HG03066 (cell line): Measurements from ENCODE around the gene KLHL20.
"Not testable (repeated sequence)": the region's sequence is repeated elsewhere in the genome, so short reads cannot be mapped to it uniquely, and the experiment has no call there.

Experiments used
- ATAC-seq: cut with Tn5 transposase; IDR thresholded peaks from one replicate; pipeline ENCODE4 v1.9.1; 2021; ENCODE audit warnings: low read depth; ENCODE audit not compliant: unreplicated experiment

Gene KLHL20

DNA sequence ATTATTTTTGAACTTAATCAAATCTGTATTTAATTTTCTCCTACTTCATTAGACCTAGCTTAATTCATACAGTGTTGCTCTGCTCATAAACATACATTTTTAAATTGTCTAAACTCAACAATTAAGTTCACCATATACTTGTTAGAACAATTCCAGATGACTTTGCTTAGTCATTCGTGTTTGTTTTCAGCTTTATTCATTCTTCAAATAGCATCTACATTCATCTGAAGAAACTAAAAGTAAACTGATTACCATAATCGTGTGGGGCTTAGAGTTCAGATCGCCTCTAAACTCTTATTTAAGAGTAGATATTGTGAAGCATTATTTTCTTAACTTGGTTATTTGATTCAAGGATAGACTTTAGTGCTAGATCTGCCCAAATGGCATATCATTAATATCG is 34.4 kb downstream of the KLHL20 start:
- ATAC-seq = no peak

DNA sequence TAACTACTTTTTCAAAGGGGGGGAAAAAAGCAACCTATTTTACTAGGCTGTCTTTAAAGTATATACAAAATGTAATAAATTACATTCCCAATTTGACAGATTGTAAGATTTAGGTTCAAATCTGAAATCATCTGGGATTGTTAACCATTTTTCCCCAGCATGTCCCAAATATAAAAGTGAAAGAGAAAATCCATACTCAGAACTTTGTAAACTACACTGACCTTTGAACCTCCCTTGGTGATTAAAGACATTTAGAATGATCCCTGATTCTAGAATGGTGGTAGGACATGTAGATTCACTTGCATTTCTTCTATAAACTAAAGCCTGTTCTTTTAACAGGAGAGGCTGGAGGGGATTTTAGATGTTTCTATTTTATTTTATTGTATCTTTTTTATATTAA is 39.0 kb downstream of the KLHL20 start:
- no peak for ATAC-seq

DNA sequence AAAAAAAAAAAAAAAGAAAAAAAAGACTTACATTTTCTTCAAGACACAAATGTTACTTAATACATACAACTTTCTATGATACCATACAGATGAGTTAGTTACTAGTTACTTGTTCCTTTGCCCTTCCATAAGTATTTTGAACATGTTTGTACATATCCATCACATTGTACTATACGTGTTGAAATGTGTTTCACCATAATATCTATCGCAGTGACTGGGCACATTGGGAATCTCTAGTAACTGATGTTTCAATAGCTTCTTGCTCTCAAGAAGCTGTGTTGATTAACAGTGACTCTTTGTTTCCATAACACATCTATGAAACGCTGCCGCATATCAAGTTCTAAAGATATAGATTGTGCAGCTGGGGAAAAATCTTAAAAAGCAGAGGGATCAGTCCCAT is 42.9 kb downstream of the KLHL20 start:
- no peak for ATAC-seq

DNA sequence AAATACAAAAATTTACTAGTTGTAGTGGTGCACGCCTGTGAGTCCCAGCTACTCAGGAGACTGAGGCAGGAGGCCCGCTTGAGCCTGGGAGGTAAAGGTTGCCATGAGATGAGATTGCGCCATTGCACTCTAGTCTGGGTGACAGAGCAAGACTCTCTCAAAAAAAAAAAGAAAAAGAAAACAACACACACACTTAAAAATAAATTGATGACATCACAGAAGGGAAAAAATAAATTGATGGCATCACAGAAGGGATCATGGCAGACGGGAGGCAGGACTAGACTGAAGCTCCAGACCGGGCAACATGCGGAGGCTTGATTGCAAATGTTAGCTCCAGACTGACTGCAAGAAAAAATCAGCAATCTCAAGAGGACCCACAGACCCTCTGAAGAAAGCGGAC is 43.3 kb downstream of the KLHL20 start:
- no peak for ATAC-seq

DNA sequence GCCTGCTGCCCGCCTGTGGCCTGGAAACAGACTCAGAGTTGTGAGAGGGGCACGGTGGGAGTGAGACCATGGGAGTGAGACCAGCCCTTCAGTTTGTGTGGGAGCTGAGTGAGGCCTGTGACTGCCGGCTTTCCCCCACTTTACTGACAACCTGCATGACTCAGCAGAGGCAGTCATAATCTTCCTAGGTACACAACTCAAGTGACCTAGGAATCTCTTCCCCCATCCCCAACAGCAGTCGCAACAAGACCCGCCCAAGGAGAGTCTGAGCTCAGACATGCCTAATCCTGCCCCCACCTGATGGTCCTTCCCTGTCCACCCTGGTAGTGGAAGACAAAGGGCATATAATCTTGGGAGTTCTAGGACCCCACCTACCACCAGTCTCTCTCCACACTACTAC is 44.2 kb downstream of the KLHL20 start:
- ATAC-seq = no peak

DNA sequence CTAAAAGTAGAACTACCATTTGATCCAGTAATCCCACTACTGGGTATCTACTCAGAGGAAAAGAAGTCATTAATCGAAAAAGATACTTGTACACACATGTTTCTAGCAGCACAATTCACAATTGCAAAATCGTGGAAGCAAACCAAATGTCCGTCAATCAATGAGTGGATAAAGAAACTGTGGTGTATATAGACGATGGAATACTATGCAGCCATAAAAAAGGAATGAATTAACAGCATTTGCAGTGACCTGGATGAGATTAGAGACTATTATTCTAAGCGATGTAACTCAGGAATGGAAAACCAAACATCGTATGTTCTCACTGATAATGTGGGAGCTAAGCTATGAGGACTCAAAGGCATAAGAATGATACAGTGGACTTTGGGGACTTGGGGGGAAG is 49.5 kb downstream of the KLHL20 start:
- ATAC-seq = not testable (repeated sequence)

DNA sequence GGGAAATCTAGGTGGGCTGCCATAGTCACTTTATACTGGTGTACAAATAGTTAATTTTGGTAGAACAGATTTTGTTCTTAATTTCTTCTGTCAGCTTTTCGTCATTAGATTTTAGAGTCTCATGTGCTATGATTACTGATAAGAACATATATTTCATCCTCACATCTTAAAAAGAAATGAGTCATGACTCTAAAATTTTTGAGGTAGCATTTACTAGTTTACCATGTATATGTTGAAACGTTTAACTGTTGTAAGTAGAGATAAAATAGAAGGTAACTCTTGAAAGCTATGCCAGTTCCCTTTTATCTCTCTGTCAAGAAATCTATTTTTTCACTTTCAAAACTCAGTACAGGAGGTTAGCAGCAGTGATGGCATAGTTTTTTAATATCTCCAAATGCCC is 53.4 kb downstream of the KLHL20 start:
- no peak for ATAC-seq

DNA sequence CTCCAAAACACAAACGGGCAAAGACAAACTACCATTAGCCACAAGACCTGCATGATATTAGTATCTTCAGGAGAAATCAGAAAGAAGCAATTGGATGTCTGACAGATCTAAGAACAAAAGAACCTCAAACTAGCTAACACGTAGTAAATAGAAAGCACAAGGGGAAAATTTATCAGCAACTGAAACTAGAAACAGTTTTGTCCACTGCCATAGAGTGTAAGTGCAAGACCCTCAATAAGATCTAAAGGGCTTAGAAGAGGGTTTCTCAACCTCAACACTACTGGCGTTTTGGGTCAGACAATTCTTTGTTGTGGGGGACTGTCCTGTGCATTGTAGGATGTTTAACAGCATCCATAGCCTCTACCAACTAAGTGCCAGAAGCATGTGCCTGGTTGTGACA is 54.0 kb downstream of the KLHL20 start:
- ATAC-seq = no peak

DNA sequence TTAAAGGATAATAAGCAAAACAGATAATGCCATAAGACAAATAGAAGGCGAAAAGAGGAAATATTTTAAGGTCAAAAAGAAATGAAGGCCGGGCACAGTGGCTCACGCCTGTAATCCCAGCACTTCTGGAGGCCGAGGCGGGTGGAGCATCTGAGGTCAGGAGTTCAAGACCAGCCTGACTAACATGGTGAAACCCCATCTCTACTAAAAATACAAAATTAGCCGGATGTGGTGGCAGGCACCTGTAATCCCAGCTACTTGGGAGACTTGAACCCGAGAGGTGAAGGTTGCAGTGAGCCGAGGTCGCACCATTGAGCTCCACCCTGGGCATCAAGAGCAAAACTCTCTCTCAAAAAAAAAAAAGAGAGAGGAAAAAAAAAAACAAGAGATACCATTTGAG is 55.5 kb downstream of the KLHL20 start:
- ATAC-seq = not testable (repeated sequence)

DNA sequence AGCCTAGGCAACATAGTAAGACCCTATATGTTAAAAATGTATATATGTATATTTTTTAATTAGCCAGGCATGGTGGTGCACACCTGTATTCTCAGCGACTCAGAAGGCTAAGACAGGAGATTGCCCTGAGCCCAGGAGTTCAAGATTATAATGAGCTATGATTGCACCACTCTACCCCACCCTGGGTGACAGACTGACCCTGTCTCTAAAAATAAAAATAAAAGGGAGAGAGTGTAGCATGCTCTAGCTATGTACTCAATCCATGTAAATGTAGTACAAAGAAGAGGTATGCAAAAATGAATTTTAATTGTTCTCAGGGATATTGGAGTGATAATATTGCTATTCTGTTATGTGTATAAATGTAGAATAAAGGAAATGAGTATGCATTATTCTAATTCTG is 56.8 kb downstream of the KLHL20 start:
- ATAC-seq = no peak

DNA sequence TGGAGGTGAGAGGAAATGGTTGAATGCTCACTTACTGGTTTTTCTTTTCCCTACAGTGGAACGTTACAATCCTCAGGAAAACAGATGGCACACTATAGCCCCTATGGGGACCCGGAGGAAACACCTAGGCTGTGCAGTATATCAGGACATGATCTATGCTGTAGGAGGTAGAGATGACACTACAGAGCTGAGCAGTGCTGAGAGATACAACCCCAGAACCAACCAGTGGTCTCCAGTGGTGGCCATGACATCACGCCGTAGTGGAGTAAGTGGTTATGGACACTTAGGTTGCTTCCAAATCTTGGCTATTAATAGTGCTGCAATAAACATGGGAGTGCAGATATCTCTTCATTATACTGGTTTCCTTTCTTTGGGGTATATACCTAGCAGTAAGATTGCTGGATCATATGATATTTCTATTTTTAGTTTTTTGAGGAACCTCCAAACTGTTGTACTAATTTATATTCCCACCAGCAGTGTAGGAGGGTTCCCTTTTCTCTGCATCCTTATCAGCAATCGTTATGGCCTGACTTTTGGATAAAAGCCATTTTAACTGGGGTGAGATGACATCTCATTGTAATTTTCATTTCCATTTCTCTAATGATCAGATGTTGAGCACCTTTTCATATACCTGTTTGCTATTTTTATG is 60.9 kb downstream of the KLHL20 start:
- ATAC-seq = no peak

DNA sequence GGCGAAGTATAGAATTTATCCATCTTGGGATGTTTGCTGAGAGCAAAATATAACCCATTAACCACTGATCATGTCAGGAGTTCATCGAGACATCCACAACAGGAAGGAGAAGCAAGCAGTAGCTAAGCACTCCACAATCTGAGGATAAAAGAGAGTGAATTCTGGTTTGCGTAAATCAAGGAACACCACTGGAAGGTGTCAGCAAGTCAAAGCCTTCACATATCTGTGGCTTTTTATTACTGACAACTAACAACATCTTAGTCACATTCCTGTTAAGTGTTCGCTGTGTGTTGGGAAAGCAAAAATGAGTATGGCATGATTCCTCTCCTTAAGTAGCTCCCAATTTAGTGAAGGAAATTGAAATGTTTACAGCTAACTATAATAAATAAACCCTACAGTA is 65.2 kb downstream of the KLHL20 start:
- ATAC-seq = no peak

DNA sequence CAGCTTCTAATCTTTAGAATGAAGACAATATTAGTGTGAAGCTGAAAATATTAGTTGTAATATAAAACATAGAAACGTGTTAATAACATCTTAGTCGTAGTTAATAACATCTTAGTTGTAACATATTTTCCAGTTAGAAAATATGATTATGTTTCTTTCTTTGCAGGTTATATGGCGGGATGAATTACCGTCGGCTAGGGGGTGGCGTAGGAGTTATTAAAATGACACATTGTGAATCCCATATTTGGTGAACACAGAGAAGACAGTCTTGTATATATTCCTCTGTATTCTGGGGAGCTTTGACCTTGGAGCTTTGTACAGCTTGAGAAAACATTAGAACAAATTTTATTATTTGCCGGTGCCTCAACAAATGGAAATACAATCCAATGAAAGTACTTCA is 70.2 kb downstream of the KLHL20 start:
- ATAC-seq = no peak

DNA sequence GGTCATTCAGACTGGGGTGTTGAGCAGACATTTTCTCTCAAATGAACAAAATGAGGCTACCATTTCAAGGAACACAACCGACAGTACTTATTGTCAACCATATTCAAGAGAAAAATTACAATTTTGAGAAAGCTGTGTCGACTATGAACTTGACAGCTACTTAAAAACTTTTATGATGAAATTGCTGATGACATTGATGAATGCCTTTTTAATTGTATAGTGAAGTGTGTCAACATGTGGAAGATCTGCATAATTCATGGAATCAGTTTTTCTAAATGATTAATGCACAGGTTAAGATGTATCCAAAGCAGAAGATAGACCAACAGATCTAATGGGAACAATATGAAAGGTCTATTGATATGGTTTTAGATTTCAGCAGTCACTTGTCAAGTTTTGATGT is 75.1 kb downstream of the KLHL20 start:
- ATAC-seq = no peak

DNA sequence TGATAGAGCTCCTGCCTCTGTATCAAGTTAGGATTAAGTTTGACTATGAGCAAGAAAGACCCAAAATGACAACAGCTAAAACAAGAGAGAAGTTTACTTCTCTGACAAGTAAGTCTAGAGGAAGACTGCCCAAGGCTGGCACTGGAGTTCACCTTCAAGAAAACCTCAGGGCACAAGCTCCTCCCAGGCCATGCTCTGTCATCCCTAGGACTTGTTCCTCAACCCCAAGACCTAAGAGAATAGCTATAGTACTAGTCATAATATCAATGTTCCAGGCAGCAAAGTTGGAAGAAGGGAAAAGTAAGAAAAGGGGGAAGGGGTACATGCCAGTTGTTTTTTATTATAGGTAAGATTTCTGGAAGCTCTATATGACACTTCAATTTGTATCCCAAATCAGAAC is 83.3 kb downstream of the KLHL20 start:
- no peak for ATAC-seq

DNA sequence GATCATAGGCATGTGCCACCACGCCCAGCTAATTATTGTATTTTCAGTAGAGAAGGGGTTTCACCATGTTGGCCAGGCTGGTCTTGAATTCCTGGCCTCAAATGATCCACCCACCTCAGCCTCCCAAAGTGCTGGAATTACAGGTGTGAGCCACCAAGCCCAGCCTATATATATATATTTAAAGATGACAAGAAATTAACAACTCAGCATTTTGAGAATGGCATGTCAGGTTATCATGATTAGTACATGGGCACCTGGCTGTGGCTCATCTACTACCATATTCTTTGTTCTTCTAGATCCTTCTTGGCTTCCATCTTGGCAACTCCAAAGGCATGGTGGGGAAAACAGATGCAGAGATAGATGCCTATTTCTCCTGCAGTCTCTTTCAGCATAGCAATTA is 85.2 kb downstream of the KLHL20 start:
- ATAC-seq = not testable (repeated sequence)

DNA sequence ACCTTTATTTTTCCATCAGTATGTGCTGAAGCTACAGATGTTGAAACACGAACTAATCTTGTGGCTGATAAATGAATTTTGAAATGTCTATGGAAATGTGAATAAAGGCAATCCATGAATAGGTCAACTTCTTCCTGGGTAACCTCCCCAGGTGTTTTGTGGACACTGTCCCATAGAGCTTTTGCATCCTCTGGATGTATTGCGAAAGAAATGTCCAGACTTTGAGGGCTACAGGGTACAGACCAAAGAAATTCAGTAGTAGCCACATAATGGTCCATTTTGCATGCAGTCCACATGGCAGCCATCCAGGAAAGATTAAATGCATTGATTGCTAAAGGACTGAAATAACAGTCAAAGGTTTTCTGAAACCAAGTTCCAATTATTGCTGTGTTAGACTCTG is 88.2 kb downstream of the KLHL20 start:
- ATAC-seq = no peak

DNA sequence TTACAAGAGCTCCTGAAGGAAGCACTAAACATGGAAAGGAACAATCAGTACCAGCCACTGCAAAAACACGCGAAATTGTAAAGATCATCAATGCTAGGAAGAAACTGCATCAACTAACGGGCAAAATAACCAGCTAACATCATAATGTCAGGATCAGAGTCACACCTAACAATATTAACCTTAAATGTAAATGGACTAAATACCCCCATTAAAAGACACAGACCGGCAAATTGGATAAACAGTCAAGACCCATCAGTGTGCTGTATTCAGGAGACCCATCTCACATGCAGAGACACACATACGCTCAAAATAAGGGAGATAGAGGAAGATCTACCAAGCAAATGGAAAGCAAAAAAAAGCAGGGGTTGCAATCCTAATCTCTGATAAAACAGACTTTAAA is 98.9 kb downstream of the KLHL20 start:
- not testable (repeated sequence) for ATAC-seq

DNA sequence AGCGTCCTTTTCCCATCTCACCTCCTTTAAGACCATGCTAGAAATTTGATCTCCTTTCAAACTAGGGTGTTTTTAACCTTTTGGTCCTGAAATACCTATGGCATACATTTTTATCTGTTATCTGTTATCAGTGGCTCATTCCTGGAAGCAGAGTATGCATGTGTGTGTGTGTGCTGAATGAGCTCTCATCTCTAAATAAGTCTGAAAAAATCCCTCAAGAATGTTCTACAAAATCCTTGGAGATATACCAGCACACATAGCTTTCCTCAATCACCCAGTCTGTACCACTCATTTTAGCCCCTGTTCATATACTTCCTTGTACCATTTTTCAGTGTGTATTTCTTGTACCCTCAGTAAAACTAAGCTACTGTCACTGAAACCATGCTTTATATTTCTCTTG is 103.7 kb downstream of the KLHL20 start:
- ATAC-seq = no peak

DNA sequence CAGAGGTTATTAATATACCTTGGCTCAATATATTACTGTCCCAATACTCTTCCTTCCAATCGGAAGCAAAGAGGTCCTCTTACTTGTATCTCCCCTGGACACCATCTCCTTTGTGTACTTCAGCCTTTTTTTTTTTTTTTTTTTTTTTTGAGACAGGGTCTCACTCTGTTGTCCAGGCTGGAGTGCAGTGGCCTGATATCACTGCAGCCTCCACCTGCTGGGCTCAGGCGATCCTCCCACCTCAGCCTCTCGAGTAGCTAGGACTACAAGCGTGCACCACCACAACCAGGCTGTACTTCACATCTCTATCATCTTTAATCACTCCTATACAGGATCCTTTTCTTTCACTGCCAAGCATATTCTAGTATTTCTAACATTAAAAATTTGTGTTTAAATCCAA is 106.9 kb downstream of the KLHL20 start:
- ATAC-seq = no peak

DNA sequence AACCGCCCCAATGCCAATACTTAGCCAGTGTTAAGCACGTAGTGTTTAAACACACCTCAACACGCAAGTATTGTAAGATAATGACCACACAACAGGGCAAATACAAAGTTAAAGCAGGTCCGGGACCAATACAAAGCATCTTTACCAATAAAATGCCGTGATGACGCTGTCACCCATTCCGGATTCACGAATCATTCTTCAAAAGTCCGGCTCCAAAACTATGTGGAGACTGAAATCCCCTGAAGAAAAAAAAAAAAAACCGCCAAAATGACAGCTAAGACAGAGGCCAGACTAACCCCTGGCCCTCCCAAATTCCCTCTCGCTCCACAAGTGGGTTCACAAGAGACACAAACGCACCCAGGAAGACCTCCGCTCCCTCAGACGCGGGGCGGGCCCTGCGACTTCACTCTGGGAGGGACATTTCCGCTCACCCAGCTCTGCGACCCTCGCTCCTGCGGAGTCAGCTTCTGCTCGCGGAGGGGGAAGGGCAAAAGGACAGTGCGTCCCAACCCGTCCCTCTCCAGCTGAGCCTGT is 109.1 kb downstream of the KLHL20 start:
- peak; percentile 34 for ATAC-seq

DNA sequence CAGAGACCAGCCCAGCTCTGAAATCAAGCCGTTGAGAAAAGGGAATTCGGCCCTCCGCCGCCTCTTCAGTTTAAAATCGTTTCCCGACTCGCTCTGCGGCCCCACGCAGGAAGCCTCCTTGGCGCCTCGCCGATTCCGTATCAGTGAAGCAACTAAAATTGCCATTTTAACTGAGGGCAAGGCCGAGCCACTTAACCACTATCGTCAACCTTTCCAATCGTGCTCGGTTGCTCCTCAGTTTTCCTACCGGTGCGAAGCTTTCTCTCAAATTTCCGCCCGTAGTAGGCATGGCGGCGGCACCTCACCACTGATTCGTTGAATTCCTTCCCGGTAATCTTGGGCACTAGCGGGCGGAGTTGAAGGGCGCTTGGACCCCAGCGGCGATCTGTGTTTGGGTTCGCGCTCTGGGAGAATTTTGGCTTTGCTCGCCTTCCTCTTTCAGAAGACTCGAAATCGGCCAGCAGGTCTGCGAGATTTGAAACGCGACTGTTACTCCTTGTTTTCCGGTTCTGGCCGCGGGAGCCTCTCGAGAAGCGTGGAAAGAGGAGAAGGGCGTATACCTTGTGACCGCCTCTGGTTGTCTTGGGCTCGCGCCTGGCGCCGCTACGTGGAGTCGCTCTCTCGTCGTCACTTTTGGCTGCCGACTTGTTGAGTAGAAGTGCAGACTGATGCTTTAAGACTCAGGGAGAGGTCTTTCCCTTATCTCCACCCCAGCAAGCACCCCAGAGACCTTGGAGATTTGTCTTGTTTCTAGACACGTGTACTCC is 109.7 kb downstream of the KLHL20 start, which contains the start of the genes CENPL and DARS2:
TSS of gene CENPL (minus strand) at position 569 of the 767 bp plus-strand sequence. CDS start 13,584 bp downstream, outside the sequence.
TSS of gene DARS2 (plus strand) at position 359 of the 767 bp plus-strand sequence. CDS start 557 bp downstream, outside the sequence.
- peak; percentile 85 for ATAC-seq
